Muscle layer of colon (tissue), 2 donors: ENCODE results near the gene TMEM132C.

Experiments
- H3K27ac ChIP-seq: one replicate; pipeline ENCODE4 v1.7.0; 2013; ENCODE audit warnings: low read depth, mild to moderate bottlenecking, low read length, moderate library complexity
- H3K27me3 ChIP-seq, 2 donors: one replicate each; pipeline ENCODE4 v1.7.0; 2013; ENCODE audit warnings: low read length in 2 of 2, mild to moderate bottlenecking in 2 of 2; ENCODE audit not compliant: insufficient read depth in 2 of 2, control insufficient read depth in 1 of 2
- H3K36me3 ChIP-seq: one replicate; pipeline ENCODE4 v1.7.0; 2013; ENCODE audit warnings: mild to moderate bottlenecking, low read length; ENCODE audit not compliant: insufficient read depth
- H3K4me1 ChIP-seq: one replicate; pipeline ENCODE4 v1.7.0; 2013; ENCODE audit warnings: mild to moderate bottlenecking, low read length; ENCODE audit not compliant: insufficient read depth
- H3K4me3 ChIP-seq, 2 donors: one replicate each; pipeline ENCODE4 v1.7.0; 2013; ENCODE audit warnings: low read length in 2 of 2, low read depth in 1 of 2, mild to moderate bottlenecking in 1 of 2, moderate library complexity in 1 of 2
- H3K9ac ChIP-seq: one replicate; pipeline ENCODE4 v1.7.0; 2013; ENCODE audit warnings: low read length
- H3K9me3 ChIP-seq: one replicate; pipeline ENCODE4 v1.7.0; 2013; ENCODE audit warnings: mild to moderate bottlenecking, low read length
- donor health status: abdominal sarcoma.
- donor health status: Adenocarcinoma of cecum.

TMEM132C gene

GRCh38 chr12:128699106-128699505 is 432.1 kb downstream of the TMEM132C start:
- H3K9me3 ChIP-seq, result no peaks in the 10 kb centered on the region
- no peaks in the 10 kb centered on the region for H3K4me1 ChIP-seq
- no peak overlapping the region for H3K27ac ChIP-seq
- no peaks in the 10 kb centered on the region for H3K27me3 ChIP-seq
- H3K4me3 ChIP-seq, result no peak overlapping the region
- no peaks in the 10 kb centered on the region for H3K36me3 ChIP-seq
- H3K9ac ChIP-seq, result no peak overlapping the region

GRCh38 chr12:128702371-128702770 is 435.4 kb downstream of the TMEM132C start:
- Histone ChIP-seq H3K27me3 (no peaks in the 10 kb centered on the region), H3K4me3 (no peak overlapping the region), H3K36me3 (no peaks in the 10 kb centered on the region), H3K9me3 (no peaks in the 10 kb centered on the region), H3K9ac (no peak overlapping the region), H3K4me1 (no peaks in the 10 kb centered on the region), H3K27ac (no peak overlapping the region)

GRCh38 chr12:128705140-128705539 is 438.2 kb downstream of the TMEM132C start:
- H3K4me3 ChIP-seq, result no peak overlapping the region
- no peaks in the 10 kb centered on the region for H3K9me3 ChIP-seq
- H3K36me3 ChIP-seq, result no peaks in the 10 kb centered on the region
- H3K27ac ChIP-seq, result no peak overlapping the region
- H3K9ac ChIP-seq, result no peak overlapping the region
- H3K27me3 ChIP-seq, result no peaks in the 10 kb centered on the region
- H3K4me1 ChIP-seq, result no peaks in the 10 kb centered on the region

DNA sequence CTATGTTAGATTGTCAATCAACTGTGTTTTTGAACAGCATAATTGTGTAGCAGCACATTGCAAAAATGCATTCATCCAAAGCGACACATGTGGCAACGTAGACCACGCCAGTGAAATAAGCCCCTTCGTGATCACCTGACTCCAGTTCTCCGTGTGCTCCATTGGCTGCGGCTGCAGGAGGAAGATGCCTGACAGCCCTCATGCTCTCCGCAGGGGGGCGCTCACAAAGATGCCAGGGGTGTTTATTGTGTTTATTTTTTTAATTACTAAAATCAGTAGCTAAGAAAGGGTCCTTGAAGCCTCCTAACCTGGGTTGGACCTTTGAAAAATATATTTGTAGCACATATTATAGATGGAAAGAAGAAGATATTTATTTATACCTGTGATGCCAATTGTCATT is 440.5 kb downstream of the TMEM132C start:
- Histone ChIP-seq H3K4me3 (no peak overlapping the region), H3K9me3 (no peaks in the 10 kb centered on the region), H3K4me1 (no peaks in the 10 kb centered on the region), H3K27me3 (no peaks in the 10 kb centered on the region), H3K9ac (no peak overlapping the region), H3K27ac (no peak overlapping the region), H3K36me3 (no peaks in the 10 kb centered on the region)

DNA sequence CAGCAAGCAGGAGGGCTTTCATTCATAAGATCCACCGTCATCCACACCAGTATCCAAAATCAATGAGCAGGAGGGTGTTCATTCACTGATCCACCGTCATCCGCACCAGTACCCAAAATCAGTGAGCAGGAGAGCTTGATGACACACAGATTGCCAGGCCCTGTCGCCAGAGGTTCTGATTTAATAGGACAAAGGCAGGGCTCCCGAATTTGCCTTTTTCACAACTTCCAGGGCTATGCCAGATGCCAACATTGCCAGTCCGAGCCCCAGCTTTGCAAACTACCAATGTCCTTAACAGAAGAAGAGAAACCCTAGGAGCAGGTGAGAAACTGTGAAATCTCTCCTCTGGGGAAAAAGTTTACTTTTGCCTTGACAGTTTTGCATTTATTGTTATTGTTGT is 441.8 kb downstream of the TMEM132C start:
- H3K4me3 ChIP-seq, result no peak overlapping the region
- H3K4me1 ChIP-seq, result no peaks in the 10 kb centered on the region
- no peak overlapping the region for H3K9ac ChIP-seq
- no peaks in the 10 kb centered on the region for H3K27me3 ChIP-seq
- H3K27ac ChIP-seq, result no peak overlapping the region
- H3K36me3 ChIP-seq, result no peaks in the 10 kb centered on the region
- H3K9me3 ChIP-seq, result no peaks in the 10 kb centered on the region

GRCh38 chr12:128709660-128710059 is 442.7 kb downstream of the TMEM132C start:
- no peaks in the 10 kb centered on the region for H3K27me3 ChIP-seq
- no peaks in the 10 kb centered on the region for H3K4me1 ChIP-seq

GRCh38 chr12:128711486-128711885 is 444.5 kb downstream of the TMEM132C start:
- H3K4me3 ChIP-seq, result no peak overlapping the region
- H3K9me3 ChIP-seq, result no peaks in the 10 kb centered on the region
- H3K36me3 ChIP-seq, result no peaks in the 10 kb centered on the region
- no peak overlapping the region for H3K9ac ChIP-seq
- H3K27me3 ChIP-seq, result no peaks in the 10 kb centered on the region
- no peak overlapping the region for H3K27ac ChIP-seq
- no peaks in the 10 kb centered on the region for H3K4me1 ChIP-seq

More at GRCh38 chr12:128709660-128710059, 442.7 kb downstream of the TMEM132C start:
- Histone ChIP-seq H3K36me3 (no peaks in the 10 kb centered on the region), H3K4me3 (no peak overlapping the region), H3K27ac (no peak overlapping the region), H3K9ac (no peak overlapping the region), H3K9me3 (no peaks in the 10 kb centered on the region)

- Histone ChIP-seq H3K4me3 (no peak overlapping the region), H3K4me1 (no peaks in the 10 kb centered on the region), H3K27me3 (no peaks in the 10 kb centered on the region), H3K9me3 (no peaks in the 10 kb centered on the region), H3K27ac (no peak overlapping the region), H3K9ac (no peak overlapping the region), H3K36me3 (no peaks in the 10 kb centered on the region)
These were observed 445.7 kb downstream of the TMEM132C start for GRCh38 chr12:128712622-128713021.

- Histone ChIP-seq H3K4me3 (no peak overlapping the region), H3K9me3 (no peaks in the 10 kb centered on the region), H3K27ac (no peak overlapping the region)
These were observed 448.5 kb downstream of the TMEM132C start for GRCh38 chr12:128715485-128715884.

DNA sequence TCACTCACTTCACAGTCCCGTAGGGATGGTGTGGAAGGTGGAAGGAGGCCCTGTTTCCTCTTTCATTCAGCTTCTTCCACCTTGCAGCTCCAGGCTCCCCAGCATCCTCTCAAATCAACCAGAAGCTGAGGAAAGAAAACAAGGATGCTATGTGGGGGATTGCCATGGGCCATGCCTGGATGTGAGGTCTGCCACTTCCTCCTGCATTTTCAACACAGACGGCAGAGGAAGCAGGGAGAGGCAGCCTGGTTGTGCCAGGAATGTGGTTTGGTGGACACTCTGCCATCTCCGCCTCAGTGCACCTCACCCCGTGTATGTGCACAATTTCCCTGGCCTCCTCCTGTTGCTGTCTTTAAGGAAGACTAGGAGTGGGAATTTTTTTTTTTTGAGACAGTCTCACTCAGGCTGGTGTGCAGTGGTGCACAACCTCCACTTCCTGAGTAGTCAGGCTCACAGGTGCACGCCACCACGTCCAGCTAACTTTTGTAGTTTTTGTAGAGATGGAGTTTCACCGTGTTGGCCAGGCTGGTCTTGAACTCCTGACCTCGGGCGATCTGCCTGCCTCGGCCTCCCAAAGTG is 457.6 kb downstream of the TMEM132C start:
- Histone ChIP-seq H3K4me3 (no peak overlapping the region), H3K9me3 (peaks cover 4% of the 10 kb centered on the region), H3K36me3 (no peaks in the 10 kb centered on the region), H3K9ac (no peak overlapping the region), H3K27ac (no peak overlapping the region), H3K27me3 (no peaks in the 10 kb centered on the region), H3K4me1 (no peaks in the 10 kb centered on the region)

More at GRCh38 chr12:128715485-128715884, 448.5 kb downstream of the TMEM132C start:
- Histone ChIP-seq H3K4me1 (no peaks in the 10 kb centered on the region), H3K36me3 (no peaks in the 10 kb centered on the region), H3K9ac (no peak overlapping the region), H3K27me3 (no peaks in the 10 kb centered on the region)

- no peaks in the 10 kb centered on the region for H3K36me3 ChIP-seq
- H3K4me1 ChIP-seq, result no peaks in the 10 kb centered on the region
- H3K27ac ChIP-seq, result no peak overlapping the region
These were observed 459.9 kb downstream of the TMEM132C start for GRCh38 chr12:128726886-128727285.

DNA sequence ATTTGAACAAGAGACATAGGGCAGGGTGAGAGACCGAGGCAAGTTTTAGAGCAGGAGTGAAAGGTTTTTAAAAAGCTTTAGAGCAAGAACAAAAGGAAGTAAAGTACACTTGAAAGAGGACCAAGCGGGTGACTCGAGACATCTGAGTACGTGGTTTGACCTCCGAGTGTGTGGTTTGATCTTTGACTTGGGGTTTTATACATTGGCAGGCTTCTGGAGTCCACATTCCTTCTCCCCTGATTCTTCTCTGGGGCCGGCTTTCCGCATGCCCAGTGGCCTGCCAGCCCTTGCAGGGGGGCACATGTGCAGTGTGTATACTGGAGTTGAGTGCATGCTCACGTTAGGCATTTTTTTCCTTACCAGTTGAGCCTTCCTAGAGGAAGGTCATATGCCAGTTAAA is 460.5 kb downstream of the TMEM132C start:
- H3K4me1 ChIP-seq, result no peaks in the 10 kb centered on the region
- no peaks in the 10 kb centered on the region for H3K36me3 ChIP-seq
- H3K27ac ChIP-seq, result no peak overlapping the region

More at GRCh38 chr12:128726886-128727285, 459.9 kb downstream of the TMEM132C start:
- Histone ChIP-seq H3K4me3 (no peak overlapping the region), H3K9ac (no peak overlapping the region), H3K9me3 (peaks cover 4% of the 10 kb centered on the region), H3K27me3 (no peaks in the 10 kb centered on the region)

More for the DNA sequence above, 460.5 kb downstream of the TMEM132C start:
- Histone ChIP-seq H3K27me3 (no peaks in the 10 kb centered on the region), H3K4me3 (no peak overlapping the region), H3K9me3 (peaks cover 4% of the 10 kb centered on the region), H3K9ac (no peak overlapping the region)
